HG03045 (cell line): ENCODE measurements around the gene TLE5.
"Not testable (repeated sequence)": the region's sequence is repeated elsewhere in the genome, so short reads cannot be mapped to it uniquely, and the experiment has no call there.

Experiments
- ATAC-seq: cut with Tn5 transposase; IDR thresholded peaks from one replicate; pipeline ENCODE4 v1.9.1; 2021; ENCODE audit warnings: mild to moderate bottlenecking, moderate library complexity; ENCODE audit not compliant: unreplicated experiment

Gene TLE5

GRCh38 chr19:3045885-3046697 lies 16.2 kb downstream of the TLE5 start:
- no peak for ATAC-seq

- no peak for ATAC-seq
These were observed 17.1 kb downstream of the TLE5 start for GRCh38 chr19:3045191-3045590.

- no peak for ATAC-seq
These were observed 19.6 kb downstream of the TLE5 start for GRCh38 chr19:3042621-3043267.

GRCh38 chr19:3041761-3042620 lies 20.3 kb downstream of the TLE5 start:
- ATAC-seq, result no peak

GRCh38 chr19:3041327-3041726 lies 21.0 kb downstream of the TLE5 start:
- ATAC-seq, result no peak

DNA sequence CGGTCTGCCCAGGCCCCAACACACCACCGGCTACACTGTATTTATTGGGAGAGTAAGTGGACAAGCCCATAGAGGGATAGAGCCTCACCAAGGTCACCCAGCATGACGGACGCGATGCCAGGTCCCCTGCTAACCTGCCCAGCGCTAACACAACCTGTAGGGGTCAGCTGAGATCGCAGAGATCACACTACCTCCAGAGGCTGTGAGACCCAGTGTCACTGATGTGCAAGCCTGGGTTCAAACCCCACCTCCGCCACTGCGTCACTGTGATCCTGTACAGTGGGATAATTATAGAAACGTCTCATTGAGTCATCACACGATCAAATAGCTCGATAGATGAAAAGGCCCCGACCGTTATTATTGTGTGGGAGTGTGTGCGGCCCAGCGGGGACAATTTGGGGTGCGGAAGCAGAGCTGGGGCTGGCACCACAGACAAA lies 22.6 kb downstream of the TLE5 start:
- no peak for ATAC-seq

GRCh38 chr19:3039125-3039524 lies 23.2 kb downstream of the TLE5 start:
- no peak for ATAC-seq

GRCh38 chr19:3038214-3038613 lies 24.1 kb downstream of the TLE5 start:
- no peak for ATAC-seq

GRCh38 chr19:3036977-3037544 lies 25.2 kb downstream of the TLE5 start:
- not testable (repeated sequence) for ATAC-seq

DNA sequence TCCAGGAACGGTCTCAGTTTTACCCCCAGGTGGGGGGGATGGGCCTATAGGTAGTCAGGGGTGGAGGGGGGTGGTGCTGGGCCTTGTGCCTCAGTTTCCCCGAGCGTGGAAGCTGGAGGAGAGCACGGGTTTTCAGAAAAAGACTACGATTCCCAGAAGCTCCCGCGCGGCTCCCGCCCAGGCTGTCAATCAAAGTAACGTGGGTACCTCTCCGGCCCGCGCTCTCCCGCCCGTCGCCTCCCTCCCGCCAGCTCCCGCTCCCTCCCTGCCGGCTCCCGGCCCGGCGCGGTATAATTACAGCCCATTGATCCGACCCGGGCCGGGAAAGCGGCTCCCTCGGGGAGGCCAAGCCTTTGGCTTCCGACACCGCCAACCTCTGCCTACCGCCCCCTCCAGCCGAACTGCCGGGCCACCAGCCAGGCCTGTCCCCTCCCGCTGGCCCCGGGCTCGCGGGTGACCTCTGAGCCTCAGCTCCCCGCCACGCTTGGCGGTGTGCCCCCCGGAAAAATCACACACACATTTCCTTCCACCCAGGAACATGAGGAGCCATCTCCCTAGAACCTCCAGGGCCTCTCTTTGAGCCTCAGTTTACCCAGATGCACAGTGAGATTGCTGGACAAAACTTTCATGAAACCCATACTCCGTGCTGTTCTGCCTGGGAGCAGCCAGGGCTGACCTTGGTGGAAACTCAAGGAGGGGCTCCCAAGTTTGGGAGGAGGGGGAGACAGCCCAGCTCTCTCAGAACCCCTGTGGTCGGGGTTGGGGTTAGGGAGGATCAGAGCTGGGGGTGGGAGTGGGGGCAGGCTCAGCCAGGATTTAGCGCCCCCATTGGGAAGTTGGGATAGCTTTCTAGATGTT lies 25.9 kb downstream of the TLE5 start:
- ATAC-seq, result peak; percentile 38

DNA sequence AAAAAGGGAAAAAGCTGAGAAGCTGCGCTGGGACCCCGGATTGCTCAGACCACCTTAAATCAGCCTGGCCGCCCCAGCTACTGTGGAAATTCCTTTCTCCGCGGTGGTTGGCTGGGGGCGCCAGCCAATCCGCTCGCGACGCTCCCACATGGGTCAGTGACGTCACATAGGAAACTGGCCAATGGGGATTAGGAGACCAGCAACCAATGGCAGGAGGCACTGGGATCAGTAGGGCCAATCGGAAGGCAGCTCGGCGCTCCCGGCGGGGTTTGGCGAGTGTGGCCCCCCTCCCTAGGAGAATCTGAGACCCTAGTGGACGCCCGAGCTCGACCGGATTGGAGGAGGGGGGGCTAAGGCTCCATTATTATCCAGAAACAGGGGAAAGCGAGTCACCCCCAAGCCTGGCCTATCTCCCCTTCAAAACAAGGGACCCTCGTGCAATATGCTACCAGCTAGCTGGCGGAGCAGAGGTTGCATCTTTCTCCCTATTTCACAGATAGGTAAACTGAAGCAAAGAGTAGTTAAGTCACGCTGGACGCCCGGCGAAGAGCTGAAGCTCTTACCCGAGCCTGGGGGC lies 26.7 kb downstream of the TLE5 start:
- peak; percentile 83 for ATAC-seq

- ATAC-seq, result peak; percentile 8
These were observed 27.4 kb downstream of the TLE5 start for GRCh38 chr19:3034656-3035541.

DNA sequence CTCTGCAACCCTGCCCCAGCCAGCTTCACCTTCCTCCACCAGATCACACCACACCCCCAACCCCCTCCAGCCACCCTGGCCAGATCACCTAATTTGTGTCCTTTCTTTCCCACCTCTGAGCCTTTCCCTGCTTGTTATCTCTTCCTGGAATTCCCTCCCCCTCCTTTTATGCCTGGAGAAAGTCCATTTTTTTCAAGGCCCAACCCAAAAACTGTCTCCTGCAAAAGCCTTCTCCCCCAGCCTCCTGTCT lies 28.0 kb downstream of the TLE5 start:
- no peak for ATAC-seq

- ATAC-seq, result no peak
These were observed 28.5 kb downstream of the TLE5 start for GRCh38 chr19:3033595-3034405.

DNA sequence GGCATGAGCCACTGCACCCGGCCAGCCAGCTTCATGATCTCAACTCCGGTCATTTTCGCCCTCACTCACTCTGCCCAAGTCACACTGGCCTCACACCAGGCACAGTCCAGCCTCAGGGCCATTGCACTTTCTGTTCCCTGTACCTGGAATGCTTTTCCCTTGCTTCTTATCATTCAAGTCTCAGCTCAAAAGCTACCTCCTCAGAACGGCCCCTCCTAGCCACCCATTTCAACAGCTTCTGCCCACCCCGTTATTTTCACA lies 30.8 kb downstream of the TLE5 start:
- ATAC-seq, result no peak

DNA sequence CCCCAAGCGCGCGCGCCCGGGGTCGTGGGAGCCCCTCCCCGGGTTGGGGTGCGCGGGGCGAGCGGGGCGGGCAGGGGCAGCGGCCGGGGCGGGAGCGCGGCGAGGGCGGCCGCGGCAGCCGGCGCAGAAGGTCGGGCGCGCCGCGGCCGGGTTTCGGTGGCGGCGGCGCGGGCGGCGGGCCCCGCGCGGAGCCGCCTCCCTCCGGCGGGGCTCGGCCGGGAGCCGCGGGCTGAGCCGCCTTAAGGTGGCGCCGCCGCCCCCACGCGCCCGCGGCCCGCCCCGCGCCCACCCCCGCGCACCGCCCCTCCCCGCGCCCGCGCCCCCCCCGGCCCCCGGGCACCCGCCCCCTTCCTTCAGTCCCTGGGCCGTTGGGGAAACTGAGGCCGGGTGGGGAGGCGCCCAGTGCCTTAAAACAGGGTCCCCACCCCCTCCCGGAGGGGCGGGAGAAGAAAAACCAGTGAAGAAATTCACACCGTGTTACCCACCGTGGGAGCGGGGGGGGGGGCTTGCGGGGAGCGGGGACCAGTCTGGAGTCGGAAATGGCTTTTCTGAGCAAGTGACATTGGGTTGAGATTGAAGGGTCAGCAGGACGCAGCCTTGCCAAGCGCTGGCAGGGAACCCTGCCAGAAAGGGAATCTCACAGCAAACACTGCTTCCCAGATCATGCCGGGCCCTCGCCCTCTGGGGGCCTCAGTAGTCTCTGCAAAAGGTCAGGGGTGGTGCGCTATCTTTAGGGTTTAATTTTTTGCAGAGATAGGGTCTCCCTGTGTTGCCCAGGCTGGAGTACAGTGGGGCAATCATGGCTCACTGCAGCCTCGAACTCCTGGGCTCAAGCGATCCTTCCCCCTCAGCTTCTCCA lies 33.0 kb downstream of the TLE5 start, which contains the start of gene TLE2:
Gene TLE2, minus strand, starts transcription at position 216 of the 859 bp plus-strand sequence. CDS start 376 bp downstream, outside the sequence.
- ATAC-seq, result no peak

DNA sequence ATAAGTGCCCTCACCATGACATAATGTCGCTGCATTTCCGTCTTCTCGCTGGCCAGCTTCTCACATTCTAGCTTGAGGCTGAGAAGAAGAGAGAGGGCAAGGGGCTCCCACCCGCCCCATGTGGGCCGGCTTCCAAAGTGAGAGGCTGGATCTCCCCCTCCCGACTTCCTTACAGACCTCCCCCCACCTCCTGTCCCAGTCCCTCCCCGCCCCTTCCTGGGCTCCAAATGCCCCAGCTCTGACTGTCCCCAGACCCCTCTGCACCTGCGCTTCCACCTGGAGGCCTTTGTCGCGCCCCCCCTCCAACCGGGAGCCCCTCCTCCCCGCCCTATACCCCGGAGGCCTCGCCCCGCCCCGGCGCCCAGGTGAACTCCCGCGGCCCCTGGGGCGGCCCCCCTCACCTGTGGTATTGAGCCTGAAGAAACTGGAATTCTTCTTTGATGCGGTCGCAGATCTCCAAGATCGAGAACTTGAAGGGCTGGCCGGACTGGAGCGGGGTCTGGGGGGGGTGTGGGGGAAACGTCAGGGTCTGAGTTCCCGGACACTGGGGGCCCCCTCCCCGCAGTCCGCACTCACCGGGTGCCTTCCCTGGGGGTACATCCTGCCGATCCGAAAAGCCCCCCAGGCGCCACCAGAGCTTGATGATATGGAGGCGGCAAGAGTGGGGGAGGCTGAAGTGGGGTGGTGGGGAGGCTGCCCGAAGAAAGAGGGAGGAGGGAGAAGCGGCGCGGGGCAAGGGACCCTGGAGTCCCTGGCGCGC lies 33.8 kb downstream of the TLE5 start:
- no peak for ATAC-seq
